HuH-7.5 (cell line): ENCODE results near the gene HBE1.
"Not testable (repeated sequence)": the region's sequence is repeated elsewhere in the genome, so short reads cannot be mapped to it uniquely, and the experiment has no call there.

Source experiments
- DNase-seq: peaks from one replicate; pipeline ENCODE4 v3.0.0; 2011; ENCODE audit warnings: low spot score

Gene HBE1

GRCh38 chr11:5285703-5286340, 16.1 kb upstream of the HBE1 start:
- DNase-seq, result no peak

- DNase-seq, result no peak
Measured at GRCh38 chr11:5284637-5285036, 14.9 kb upstream of the HBE1 start.

GRCh38 chr11:5283882-5284281, 14.1 kb upstream of the HBE1 start:
- no peak for DNase-seq

GRCh38 chr11:5283086-5283485, 13.3 kb upstream of the HBE1 start:
- DNase-seq, result no peak

GRCh38 chr11:5282628-5283027, 12.9 kb upstream of the HBE1 start:
- DNase-seq, result no peak

GRCh38 chr11:5281596-5281995, 11.9 kb upstream of the HBE1 start:
- no peak for DNase-seq

- no peak for DNase-seq
Measured at GRCh38 chr11:5280582-5281102, 10.9 kb upstream of the HBE1 start.

GRCh38 chr11:5279471-5280090, 9.8 kb upstream of the HBE1 start:
- no peak for DNase-seq

GRCh38 chr11:5277807-5278382, 8.2 kb upstream of the HBE1 start:
- DNase-seq, result no peak

GRCh38 chr11:5276697-5277096, 7.0 kb upstream of the HBE1 start:
- DNase-seq, result no peak

- no peak for DNase-seq
Measured at GRCh38 chr11:5275369-5276110, 5.8 kb upstream of the HBE1 start.

- no peak for DNase-seq
Measured at GRCh38 chr11:5274395-5274794, 4.7 kb upstream of the HBE1 start.

- no peak for DNase-seq
Measured at GRCh38 chr11:5272395-5273017, 2.8 kb upstream of the HBE1 start.

GRCh38 chr11:5267033-5267563, 2.6 kb downstream of the HBE1 start:
- DNase-seq, result no peak

- no peak for DNase-seq
Measured at GRCh38 chr11:5266609-5267008, 3.1 kb downstream of the HBE1 start.

- DNase-seq, result no peak
Measured at GRCh38 chr11:5265832-5266231, 3.9 kb downstream of the HBE1 start.

- DNase-seq, result no peak
Measured at GRCh38 chr11:5258543-5259262, 11.0 kb downstream of the HBE1 start.

- no peak for DNase-seq
Measured at GRCh38 chr11:5257296-5257695, 12.4 kb downstream of the HBE1 start.

GRCh38 chr11:5254646-5255413, 14.9 kb downstream of the HBE1 start, which contains the start of gene HBG2:
TSS of gene HBG2 (minus strand) at chr11:5254781. CDS start at chr11:5254728, 53 bp downstream.
- DNase-seq, result not testable (repeated sequence)

- DNase-seq, result not testable (repeated sequence)
Measured at GRCh38 chr11:5254023-5254422, 15.7 kb downstream of the HBE1 start.
